HCT116 (cell line): ENCODE measurements around the gene GGNBP2.

Experiments used
- EZH2phosphoT487 ChIP-seq: fragments of 200-600 bp; IDR thresholded peaks from 2 replicates; pipeline ENCODE4 v1.6.1; 2018; ENCODE audit warnings: antibody characterized with exemption, borderline replicate concordance
- POLR2AphosphoS5 ChIP-seq: IDR thresholded peaks from 2 replicates; pipeline ENCODE4 v1.6.1; 2011; ENCODE audit warnings: mild to moderate bottlenecking, low read depth, low read length, moderate library complexity
- TCF7L2 ChIP-seq: IDR thresholded peaks from 2 replicates; pipeline ENCODE4 v1.7.0; 2011; ENCODE audit warnings: borderline replicate concordance, inconsistent platforms; ENCODE audit not compliant: insufficient read depth, insufficient read length; ENCODE audit errors: extremely low read depth
- ZFX ChIP-seq: fragments of 450-650 bp; IDR thresholded peaks from 2 replicates; pipeline ENCODE4 v1.6.1; 2017
- TF ChIP-seq, protein P1 (sequence below), 3 experiments: fragments of 200-600 bp in 1 of 3; sonication (generic) in 1 of 3; IDR thresholded peaks in 2 of 3; conservative IDR thresholded peaks in 1 of 3; 2 replicates each; pipeline ENCODE4 v1.5.1; 2012 to 2017; ENCODE audit warnings: low read depth in 2 of 3, low read length in 2 of 3, antibody characterized with exemption in 1 of 3, borderline replicate concordance in 1 of 3, control low read depth in 1 of 3, mild to moderate bottlenecking in 1 of 3, mixed read lengths in 1 of 3, mixed run types in 1 of 3, moderate library complexity in 1 of 3; ENCODE audit not compliant: insufficient read depth in 1 of 3

DNA sequence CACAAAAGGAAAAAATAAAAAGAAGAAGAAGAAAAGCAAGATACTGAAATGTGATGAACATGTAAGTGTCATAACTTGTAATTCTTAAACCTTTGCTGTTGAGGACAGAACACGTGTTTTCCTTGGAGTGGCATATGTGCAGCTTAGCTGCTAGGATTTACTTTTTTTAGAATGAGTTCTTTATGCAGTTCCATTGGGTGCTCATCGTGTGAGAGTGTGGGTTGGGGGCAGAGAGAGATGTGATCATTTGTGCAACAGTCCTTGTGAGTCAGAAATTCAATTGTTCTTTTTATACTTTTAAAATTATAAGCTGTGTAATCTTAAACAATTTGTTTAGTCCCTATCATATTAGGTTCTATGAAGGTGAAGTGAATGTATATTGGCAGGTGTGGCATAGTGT lies 41.4 kb downstream of the GGNBP2 start:
- TF ChIP-seq, protein P1, sequence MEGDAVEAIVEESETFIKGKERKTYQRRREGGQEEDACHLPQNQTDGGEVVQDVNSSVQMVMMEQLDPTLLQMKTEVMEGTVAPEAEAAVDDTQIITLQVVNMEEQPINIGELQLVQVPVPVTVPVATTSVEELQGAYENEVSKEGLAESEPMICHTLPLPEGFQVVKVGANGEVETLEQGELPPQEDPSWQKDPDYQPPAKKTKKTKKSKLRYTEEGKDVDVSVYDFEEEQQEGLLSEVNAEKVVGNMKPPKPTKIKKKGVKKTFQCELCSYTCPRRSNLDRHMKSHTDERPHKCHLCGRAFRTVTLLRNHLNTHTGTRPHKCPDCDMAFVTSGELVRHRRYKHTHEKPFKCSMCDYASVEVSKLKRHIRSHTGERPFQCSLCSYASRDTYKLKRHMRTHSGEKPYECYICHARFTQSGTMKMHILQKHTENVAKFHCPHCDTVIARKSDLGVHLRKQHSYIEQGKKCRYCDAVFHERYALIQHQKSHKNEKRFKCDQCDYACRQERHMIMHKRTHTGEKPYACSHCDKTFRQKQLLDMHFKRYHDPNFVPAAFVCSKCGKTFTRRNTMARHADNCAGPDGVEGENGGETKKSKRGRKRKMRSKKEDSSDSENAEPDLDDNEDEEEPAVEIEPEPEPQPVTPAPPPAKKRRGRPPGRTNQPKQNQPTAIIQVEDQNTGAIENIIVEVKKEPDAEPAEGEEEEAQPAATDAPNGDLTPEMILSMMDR (IDR thresholded peaks at IDR 0.05 in 2 of 3, conservative IDR thresholded peaks at IDR 0.05 in 1 of 3; ENCODE audit: borderline replicate concordance in 1 of 3, insufficient read depth in 1 of 3, low read depth in 2 of 3, low read length in 2 of 3) = no peak
- no peak for TF ChIP-seq POLR2AphosphoS5
- no peak for TF ChIP-seq EZH2phosphoT487
- TF ChIP-seq ZFX = no peak
- no peak for TF ChIP-seq TCF7L2
